GM03348 (cell line): Measurements from ENCODE around the gene SIRT7.

ENCODE experiments used
- DNase-seq: peaks from one replicate; pipeline ENCODE4 v3.0.0; 2012; ENCODE audit warnings: low spot score

SIRT7 gene

GRCh38 chr17:81931557-81932332 lies 13.8 kb upstream of the SIRT7 start:
- no peak for DNase-seq

GRCh38 chr17:81931189-81931556 lies 13.2 kb upstream of the SIRT7 start:
- DNase-seq = no peak

GRCh38 chr17:81930142-81931125 lies 12.5 kb upstream of the SIRT7 start:
- no peak for DNase-seq

- DNase-seq = no peak
Measured at GRCh38 chr17:81929253-81930141, 11.5 kb upstream of the SIRT7 start.

- DNase-seq = no peak
Measured at GRCh38 chr17:81928544-81929252, 10.7 kb upstream of the SIRT7 start.

- peak; percentile 97 for DNase-seq
Measured at GRCh38 chr17:81927653-81928543, 9.9 kb upstream of the SIRT7 start, which contains the start of gene MAFG. MAFG (minus strand) TSS chr17:81927735; CDS start chr17:81923185, 4,550 bp downstream.

- peak; percentile 52 for DNase-seq
Measured at GRCh38 chr17:81927152-81927652, 9.2 kb upstream of the SIRT7 start.

GRCh38 chr17:81926451-81927151 lies 8.6 kb upstream of the SIRT7 start:
- DNase-seq = peak; percentile 90

GRCh38 chr17:81925860-81926450 lies 8.0 kb upstream of the SIRT7 start:
- DNase-seq = no peak

GRCh38 chr17:81924557-81925532 lies 6.9 kb upstream of the SIRT7 start:
- DNase-seq = no peak

GRCh38 chr17:81923302-81924260 lies 5.6 kb upstream of the SIRT7 start:
- DNase-seq = peak; percentile 85

GRCh38 chr17:81922566-81923301 lies 4.8 kb upstream of the SIRT7 start:
- no peak for DNase-seq

- DNase-seq = no peak
Measured at GRCh38 chr17:81921996-81922565, 4.1 kb upstream of the SIRT7 start.

- DNase-seq = no peak
Measured at GRCh38 chr17:81921537-81921862, 3.5 kb upstream of the SIRT7 start.
